Measurements from ENCODE around the gene SBNO2.

Gene SBNO2

DNA sequence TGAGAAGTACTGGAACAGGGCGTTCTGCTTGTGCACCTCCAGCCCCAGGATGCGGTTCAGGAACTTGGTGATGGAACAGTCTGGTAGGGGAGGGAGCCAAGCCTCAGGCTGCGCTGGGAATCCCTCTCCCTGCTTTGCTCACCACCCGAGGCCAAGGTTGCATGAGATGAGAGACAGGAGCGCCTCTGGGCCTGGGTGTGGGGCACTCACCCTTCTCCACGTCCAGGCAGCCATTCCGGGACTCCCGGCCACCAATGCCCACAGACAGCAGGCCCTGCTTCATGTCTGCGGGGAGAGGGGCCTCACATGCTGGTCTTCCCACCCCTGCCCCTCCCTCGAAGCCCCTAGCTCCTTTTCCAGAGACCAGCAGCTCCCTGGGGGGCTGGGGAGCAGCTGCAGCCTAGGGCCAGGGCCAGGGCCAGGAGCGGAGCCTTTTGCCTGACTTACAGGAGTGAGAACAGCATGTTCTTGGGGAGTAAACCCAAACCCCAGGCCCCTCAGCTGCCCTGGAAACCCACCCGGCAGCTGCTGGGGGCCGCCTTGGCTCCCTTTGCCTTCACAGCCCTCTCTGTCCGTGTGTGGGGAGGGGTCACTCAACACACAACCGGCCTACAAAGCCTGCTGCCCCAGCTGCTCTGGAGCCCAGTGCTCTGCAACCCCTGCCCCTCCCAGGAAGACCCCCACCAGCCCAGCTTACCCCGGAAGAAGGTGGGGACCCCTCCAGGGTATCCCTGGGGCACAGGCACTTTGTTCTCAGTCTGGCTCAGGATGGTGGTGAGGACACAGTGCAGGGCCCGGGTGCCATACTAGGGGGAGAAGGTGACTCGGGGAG is 63.0 kb downstream of the SBNO2 start:
- no peak overlapping the region for H3K4me3 ChIP-seq (ENCODE audit: control insufficient read depth, low read depth, low read length)

DNA sequence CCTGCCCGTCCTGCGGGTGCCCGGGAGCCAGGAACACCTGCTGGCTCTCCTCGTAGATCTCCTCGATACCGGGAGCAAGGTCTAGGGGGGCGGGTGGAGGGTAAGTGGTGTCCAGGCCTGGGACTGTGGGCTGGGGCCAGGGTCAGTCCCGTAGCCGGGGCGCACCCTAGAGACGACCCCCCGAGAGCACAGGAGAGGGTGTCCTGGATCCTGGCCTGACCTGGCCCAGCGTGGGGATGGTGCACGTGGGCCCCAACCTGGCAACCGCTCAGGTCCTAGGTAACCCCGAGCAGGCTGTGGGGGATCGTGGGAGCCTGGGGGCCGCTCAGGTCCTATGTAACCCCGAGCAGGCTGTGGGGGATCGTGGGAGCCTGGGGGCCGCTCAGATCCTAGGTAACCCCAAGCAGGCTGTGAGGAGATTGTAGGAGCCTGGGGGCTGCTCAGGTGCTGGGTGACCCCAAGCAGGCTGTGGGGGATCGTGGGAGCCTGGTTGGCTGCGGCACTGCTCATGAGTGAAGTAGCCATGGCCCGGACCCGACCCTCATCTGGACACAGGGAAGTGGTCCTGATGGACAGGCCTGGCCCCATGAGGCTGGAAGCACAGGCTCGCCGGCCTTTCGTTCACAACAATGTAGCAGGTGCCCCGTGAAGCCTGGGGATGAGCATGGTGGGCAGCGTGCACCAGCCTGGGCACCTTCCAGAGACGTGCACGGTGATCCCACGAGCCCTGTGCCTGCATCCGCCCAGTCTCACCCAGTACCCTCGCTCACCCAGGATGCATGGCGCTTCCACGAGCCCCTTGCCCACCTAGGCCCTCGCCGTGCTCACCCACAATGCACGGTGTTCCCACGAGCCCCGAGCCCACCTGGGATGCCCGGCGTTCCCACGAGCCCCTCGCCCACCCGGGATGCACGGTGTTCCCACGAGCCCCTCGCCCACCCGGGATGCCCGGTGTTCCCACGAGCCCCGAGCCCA is 64.1 kb downstream of the SBNO2 start:
- TF ChIP-seq, protein P1, sequence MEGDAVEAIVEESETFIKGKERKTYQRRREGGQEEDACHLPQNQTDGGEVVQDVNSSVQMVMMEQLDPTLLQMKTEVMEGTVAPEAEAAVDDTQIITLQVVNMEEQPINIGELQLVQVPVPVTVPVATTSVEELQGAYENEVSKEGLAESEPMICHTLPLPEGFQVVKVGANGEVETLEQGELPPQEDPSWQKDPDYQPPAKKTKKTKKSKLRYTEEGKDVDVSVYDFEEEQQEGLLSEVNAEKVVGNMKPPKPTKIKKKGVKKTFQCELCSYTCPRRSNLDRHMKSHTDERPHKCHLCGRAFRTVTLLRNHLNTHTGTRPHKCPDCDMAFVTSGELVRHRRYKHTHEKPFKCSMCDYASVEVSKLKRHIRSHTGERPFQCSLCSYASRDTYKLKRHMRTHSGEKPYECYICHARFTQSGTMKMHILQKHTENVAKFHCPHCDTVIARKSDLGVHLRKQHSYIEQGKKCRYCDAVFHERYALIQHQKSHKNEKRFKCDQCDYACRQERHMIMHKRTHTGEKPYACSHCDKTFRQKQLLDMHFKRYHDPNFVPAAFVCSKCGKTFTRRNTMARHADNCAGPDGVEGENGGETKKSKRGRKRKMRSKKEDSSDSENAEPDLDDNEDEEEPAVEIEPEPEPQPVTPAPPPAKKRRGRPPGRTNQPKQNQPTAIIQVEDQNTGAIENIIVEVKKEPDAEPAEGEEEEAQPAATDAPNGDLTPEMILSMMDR (conservative IDR thresholded peaks at IDR 0.05; ENCODE audit: control insufficient read depth, insufficient read depth, low read depth, low read length): no peak
- DNase-seq (ENCODE audit: low read depth): no peak
- no peak overlapping the region for H3K4me3 ChIP-seq (ENCODE audit: control insufficient read depth, low read depth, low read length)

More for the DNA sequence above, 63.0 kb downstream of the SBNO2 start:
- no peak for DNase-seq (ENCODE audit: low read depth)
- TF ChIP-seq, protein P1 (conservative IDR thresholded peaks at IDR 0.05; ENCODE audit: control insufficient read depth, insufficient read depth, low read depth, low read length): no peak

DNA sequence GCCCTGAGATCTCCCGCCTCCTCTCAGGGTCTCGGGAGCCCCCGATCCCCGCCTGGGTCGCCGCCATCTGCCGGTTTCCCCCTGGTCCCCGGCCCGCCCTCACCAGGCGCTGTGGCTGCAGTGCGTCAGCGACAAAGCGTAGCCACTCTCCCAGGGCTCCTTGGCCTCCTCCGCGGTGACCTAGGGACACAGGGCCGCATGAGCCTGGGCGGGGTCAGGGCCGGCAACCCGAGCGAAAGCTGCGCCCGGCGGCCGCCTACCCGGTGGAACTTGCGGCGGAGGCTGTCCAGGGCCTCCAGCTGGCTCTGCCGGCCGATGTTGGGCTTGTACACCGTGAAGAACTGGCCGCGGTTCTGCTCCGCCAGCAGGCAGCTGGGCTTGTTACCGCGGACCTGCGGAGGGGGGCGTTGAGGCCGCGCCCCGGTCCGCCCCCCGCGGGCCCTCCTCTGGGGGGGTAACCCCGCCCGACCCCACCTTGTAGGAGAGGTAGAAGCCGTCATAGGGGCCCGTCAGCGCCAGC is 65.0 kb downstream of the SBNO2 start:
- TF ChIP-seq, protein P1 (conservative IDR thresholded peaks at IDR 0.05; ENCODE audit: control insufficient read depth, insufficient read depth, low read depth, low read length): no peak
- no peak overlapping the region for H3K4me3 ChIP-seq (ENCODE audit: control insufficient read depth, low read depth, low read length)
- no peak for DNase-seq (ENCODE audit: low read depth)

DNA sequence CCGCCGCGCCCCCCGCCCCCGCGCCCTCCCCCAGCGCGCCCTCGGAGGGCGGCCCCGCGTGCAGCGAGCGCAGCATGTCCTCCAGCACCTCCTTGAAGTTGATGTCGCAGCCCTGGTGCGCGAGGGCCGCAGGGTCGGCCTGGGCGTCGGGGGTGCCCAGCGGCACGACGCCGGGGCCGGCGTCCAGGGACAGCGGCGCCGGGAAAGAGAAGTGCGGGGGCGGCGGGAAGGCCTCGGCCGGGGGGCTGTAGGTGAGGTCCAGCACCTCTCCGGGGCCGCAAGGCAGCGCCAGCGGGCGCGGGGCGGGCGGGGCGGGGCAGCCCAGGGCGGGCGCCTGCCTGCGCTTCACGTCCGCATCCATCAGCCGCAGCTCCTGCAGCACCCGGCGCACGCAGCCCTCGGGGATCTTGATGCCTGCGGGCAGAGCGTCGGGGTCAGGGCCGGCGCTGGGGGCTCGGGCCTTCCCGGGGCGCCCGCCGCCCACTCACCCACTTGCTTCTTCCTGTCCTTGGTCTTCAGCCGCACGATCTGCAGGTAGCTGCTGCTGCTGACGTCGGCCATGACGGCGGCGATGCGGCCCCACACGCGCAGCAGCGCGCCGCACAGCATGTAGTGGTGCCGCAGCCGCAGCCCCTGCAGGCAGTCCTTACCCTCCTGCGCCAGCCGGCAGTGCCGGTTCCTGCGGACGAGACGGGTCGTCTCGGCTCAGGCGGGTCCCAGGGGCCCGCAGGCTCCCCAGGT is 65.6 kb downstream of the SBNO2 start:
- H3K4me3 ChIP-seq (ENCODE audit: control insufficient read depth, low read depth, low read length): no peak overlapping the region
- TF ChIP-seq, protein P1 (conservative IDR thresholded peaks at IDR 0.05; ENCODE audit: control insufficient read depth, insufficient read depth, low read depth, low read length): no peak
- DNase-seq (ENCODE audit: low read depth): no peak

DNA sequence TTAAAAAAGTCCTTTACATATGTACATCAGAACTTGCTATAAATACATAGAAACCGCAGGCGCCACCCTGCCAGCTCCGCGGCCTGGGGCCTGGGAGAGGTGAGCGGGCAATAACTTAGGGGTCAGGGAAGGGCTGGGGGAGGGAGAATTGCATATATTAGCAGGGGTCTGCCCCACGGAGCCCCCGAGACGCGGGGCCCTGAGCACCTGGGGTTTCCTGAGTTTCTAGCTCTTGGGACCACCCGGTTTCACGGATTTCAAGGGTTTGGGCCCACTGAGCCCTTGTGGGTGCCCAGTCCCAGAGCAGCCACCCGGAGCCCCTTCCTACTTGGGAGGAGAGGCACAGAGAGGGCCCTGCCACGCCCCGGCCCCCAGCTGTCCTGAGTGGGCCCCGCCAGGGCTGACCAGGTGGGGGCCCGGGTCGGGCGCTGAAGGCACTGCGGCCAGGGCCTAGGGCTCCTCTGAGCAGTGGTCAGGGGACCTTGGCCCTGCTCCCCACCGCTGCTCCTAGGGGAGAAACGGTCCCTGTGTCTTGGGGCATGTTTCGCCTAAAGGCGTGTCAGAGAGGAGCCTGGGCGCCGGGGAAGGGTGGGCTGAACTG is 66.3 kb downstream of the SBNO2 start:
- no peak overlapping the region for H3K4me3 ChIP-seq (ENCODE audit: control insufficient read depth, low read depth, low read length)
- TF ChIP-seq, protein P1 (conservative IDR thresholded peaks at IDR 0.05; ENCODE audit: control insufficient read depth, insufficient read depth, low read depth, low read length): no peak
- no peak for DNase-seq (ENCODE audit: low read depth)

Data from fibroblast of mammary gland (primary cell).